IPS-15b (cell line): ENCODE results near the gene FER.
"Not testable (repeated sequence)": the region's sequence is repeated elsewhere in the genome, so short reads cannot be mapped to it uniquely, and the experiment has no call there.

Source experiments
- H3K27me3 ChIP-seq: one replicate; pipeline ENCODE4 v1.6.1; 2013; ENCODE audit warnings: low read length; ENCODE audit not compliant: control insufficient read depth, insufficient read depth
- H3K36me3 ChIP-seq: one replicate; pipeline ENCODE4 v1.6.1; 2013; ENCODE audit warnings: low read length; ENCODE audit not compliant: control insufficient read depth, insufficient read depth
- H3K4me1 ChIP-seq: one replicate; pipeline ENCODE4 v1.6.1; 2013; ENCODE audit warnings: mild to moderate bottlenecking, low read length; ENCODE audit not compliant: control insufficient read depth, insufficient read depth
- H3K4me3 ChIP-seq: one replicate; pipeline ENCODE4 v1.5.1; 2013; ENCODE audit warnings: low read depth, low read length
- H3K9ac ChIP-seq: one replicate; pipeline ENCODE4 v1.6.1; 2013; ENCODE audit warnings: low read depth, mild to moderate bottlenecking, low read length
- H3K9me3 ChIP-seq: one replicate; pipeline ENCODE4 v1.6.1; 2013; ENCODE audit warnings: mild to moderate bottlenecking, low read length; ENCODE audit not compliant: control insufficient read depth, insufficient read depth

FER gene

GRCh38 chr5:108748401-108749127, 867 bp downstream of the FER start:
- Histone ChIP-seq H3K27me3 (no peaks in the 10 kb centered on the region), H3K4me1 (no peaks in the 10 kb centered on the region), H3K36me3 (no peaks in the 10 kb centered on the region), H3K4me3 (peak overlapping the region; percentile 81), H3K9me3 (no peaks in the 10 kb centered on the region), H3K9ac (peak overlapping the region; percentile 80)

GRCh38 chr5:108749128-108749861, 1.6 kb downstream of the FER start:
- Histone ChIP-seq H3K4me3 (peak overlapping the region; percentile 57), H3K36me3 (no peaks in the 10 kb centered on the region), H3K27me3 (no peaks in the 10 kb centered on the region), H3K4me1 (no peaks in the 10 kb centered on the region), H3K9ac (no peak overlapping the region), H3K9me3 (no peaks in the 10 kb centered on the region)

- no peaks in the 10 kb centered on the region for H3K4me1 ChIP-seq
- no peaks in the 10 kb centered on the region for H3K36me3 ChIP-seq
- H3K9me3 ChIP-seq, result no peaks in the 10 kb centered on the region
- H3K9ac ChIP-seq, result no peak overlapping the region
- no peaks in the 10 kb centered on the region for H3K27me3 ChIP-seq
- H3K4me3 ChIP-seq, result no peak overlapping the region
Measured at GRCh38 chr5:108753331-108753730, 5.6 kb downstream of the FER start.

DNA sequence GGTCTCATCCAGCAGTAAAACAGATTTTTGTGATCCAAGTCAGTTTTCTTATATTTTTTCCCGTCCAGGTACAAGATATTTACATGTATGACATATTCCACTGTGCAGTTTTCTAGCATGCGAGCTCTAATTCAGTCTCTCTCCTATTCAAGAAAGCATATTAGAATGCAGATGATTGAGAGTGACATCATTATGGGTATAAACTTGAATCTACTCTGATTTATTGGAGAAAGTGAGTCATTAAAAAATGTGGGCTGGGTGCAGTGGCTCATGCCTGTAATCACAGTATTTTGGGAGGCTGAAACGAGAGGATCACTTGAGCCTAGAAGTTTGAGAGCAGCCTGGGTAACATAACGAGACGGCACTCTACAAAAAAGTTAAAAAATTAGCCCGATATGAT, 6.2 kb downstream of the FER start:
- no peaks in the 10 kb centered on the region for H3K9me3 ChIP-seq
- no peak overlapping the region for H3K4me3 ChIP-seq
- H3K9ac ChIP-seq, result no peak overlapping the region
- no peaks in the 10 kb centered on the region for H3K36me3 ChIP-seq
- no peaks in the 10 kb centered on the region for H3K4me1 ChIP-seq
- H3K27me3 ChIP-seq, result no peaks in the 10 kb centered on the region

GRCh38 chr5:108760512-108760911, 12.8 kb downstream of the FER start:
- H3K4me1 ChIP-seq, result peaks cover 14% of the 10 kb centered on the region
- no peak overlapping the region for H3K4me3 ChIP-seq
- H3K9ac ChIP-seq, result no peak overlapping the region
- no peaks in the 10 kb centered on the region for H3K36me3 ChIP-seq
- H3K27me3 ChIP-seq, result no peaks in the 10 kb centered on the region
- H3K9me3 ChIP-seq, result no peaks in the 10 kb centered on the region

- Histone ChIP-seq H3K27me3 (no peaks in the 10 kb centered on the region), H3K9ac (no peak overlapping the region), H3K9me3 (no peaks in the 10 kb centered on the region), H3K4me3 (no peak overlapping the region), H3K4me1 (peaks cover 14% of the 10 kb centered on the region), H3K36me3 (no peaks in the 10 kb centered on the region)
Measured at GRCh38 chr5:108762660-108763059, 15.0 kb downstream of the FER start.

- Histone ChIP-seq H3K9ac (no peak overlapping the region), H3K36me3 (no peaks in the 10 kb centered on the region), H3K9me3 (no peaks in the 10 kb centered on the region), H3K27me3 (no peaks in the 10 kb centered on the region), H3K4me1 (peaks cover 14% of the 10 kb centered on the region), H3K4me3 (no peak overlapping the region)
Measured at GRCh38 chr5:108763222-108763916, 15.7 kb downstream of the FER start.

- H3K36me3 ChIP-seq, result no peaks in the 10 kb centered on the region
- peaks cover 14% of the 10 kb centered on the region for H3K4me1 ChIP-seq
- H3K9ac ChIP-seq, result no peak overlapping the region
- H3K27me3 ChIP-seq, result no peaks in the 10 kb centered on the region
- no peak overlapping the region for H3K4me3 ChIP-seq
- no peaks in the 10 kb centered on the region for H3K9me3 ChIP-seq
Measured at GRCh38 chr5:108765647-108766046, 17.9 kb downstream of the FER start.

DNA sequence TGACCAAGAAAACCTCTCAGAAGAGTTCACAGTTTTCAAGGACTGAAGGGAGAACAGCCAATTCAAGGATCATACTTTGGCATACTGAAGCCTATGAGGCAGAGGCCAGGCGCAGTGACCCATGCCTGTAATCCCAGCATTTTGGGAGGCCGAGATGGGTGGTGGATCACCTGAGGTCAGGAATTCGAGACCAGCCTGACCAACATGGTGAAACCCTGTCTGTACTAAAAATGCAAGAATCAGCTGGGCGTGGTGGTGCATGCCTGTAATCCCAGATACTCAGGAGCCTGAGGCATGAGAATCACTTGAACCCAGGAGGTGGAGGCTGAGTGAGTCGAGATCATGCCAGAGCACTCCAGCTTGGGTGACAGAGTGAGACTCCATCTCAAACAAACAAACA, 19.2 kb downstream of the FER start:
- not testable (repeated sequence) for H3K4me3 ChIP-seq, H3K27me3 ChIP-seq, H3K36me3 ChIP-seq, H3K9me3 ChIP-seq, H3K9ac ChIP-seq
- H3K4me1 ChIP-seq, result peaks cover 14% of the 10 kb centered on the region

- no peaks in the 10 kb centered on the region for H3K4me1 ChIP-seq
- no peaks in the 10 kb centered on the region for H3K27me3 ChIP-seq
- H3K9ac ChIP-seq, result no peak overlapping the region
- H3K4me3 ChIP-seq, result no peak overlapping the region
- no peaks in the 10 kb centered on the region for H3K9me3 ChIP-seq
- no peaks in the 10 kb centered on the region for H3K36me3 ChIP-seq
Measured at GRCh38 chr5:108769352-108769751, 21.7 kb downstream of the FER start.

- H3K36me3 ChIP-seq, result no peaks in the 10 kb centered on the region
- no peak overlapping the region for H3K4me3 ChIP-seq
- no peaks in the 10 kb centered on the region for H3K9me3 ChIP-seq
- no peak overlapping the region for H3K9ac ChIP-seq
- H3K27me3 ChIP-seq, result no peaks in the 10 kb centered on the region
- no peaks in the 10 kb centered on the region for H3K4me1 ChIP-seq
Measured at GRCh38 chr5:108772626-108773025, 24.9 kb downstream of the FER start.

GRCh38 chr5:108773330-108773729, 25.6 kb downstream of the FER start:
- no peaks in the 10 kb centered on the region for H3K27me3 ChIP-seq
- no peaks in the 10 kb centered on the region for H3K9me3 ChIP-seq
- no peak overlapping the region for H3K9ac ChIP-seq
- no peaks in the 10 kb centered on the region for H3K36me3 ChIP-seq
- H3K4me3 ChIP-seq, result no peak overlapping the region
- no peaks in the 10 kb centered on the region for H3K4me1 ChIP-seq
